K562 (cell line): ENCODE data around the gene GLIS1. TPM values are rescaled to one million over a fixed set of nuclear protein-coding genes. Genes with fewer than 3 reads are reported as not detected.
A peak's percentile ranks its signal among the peaks of the same experiment; 100 is the strongest.

ENCODE experiments used
- ATF4 ChIP-seq: fragments of 450-650 bp; formaldehyde crosslinking; IDR thresholded peaks from 2 replicates; pipeline ENCODE4 v1.4.0; 2022; ENCODE audit warnings: mild to moderate bottlenecking, moderate library complexity
- ATF7 ChIP-seq: fragments of 450-650 bp; IDR thresholded peaks from 2 replicates; pipeline ENCODE4 v1.7.1; 2014; ENCODE audit warnings: mild to moderate bottlenecking, moderate library complexity
- BCL6 ChIP-seq: fragments of 250-450 bp; sonication (Bioruptor Pico); IDR thresholded peaks from 2 replicates; pipeline ENCODE4 v1.4.0; 2020
- CEBPG ChIP-seq, 3 experiments: fragments of 200-800 bp in 1 of 3; sonication (Bioruptor generic) in 1 of 3; sonication (generic) in 1 of 3; formaldehyde crosslinking in 1 of 3; IDR thresholded peaks in 2 of 3; conservative IDR thresholded peaks in 1 of 3; 2 replicates each; pipeline versions ENCODE4 v1.6.1 to v1.8.0; 2016 to 2022; ENCODE audit warnings: missing compliant biosample characterization in 2 of 3, missing genetic modification characterization in 2 of 3, mild to moderate bottlenecking in 1 of 3, missing genetic modification reagents in 1 of 3
- CXXC5 ChIP-seq: fragments of 250-450 bp; sonication (Bioruptor Pico); IDR thresholded peaks from 2 replicates; pipeline ENCODE4 v1.8.0; 2022; ENCODE audit warnings: inconsistent platforms, mild to moderate bottlenecking, moderate library complexity
- JUN ChIP-seq, 2 experiments: sonication (generic) in 1 of 2; formaldehyde crosslinking in 1 of 2; IDR thresholded peaks; 2 replicates each; pipeline versions ENCODE4 v1.6.1 to v1.8.0; 2012 to 2022; ENCODE audit warnings: borderline replicate concordance in 2 of 2, mild to moderate bottlenecking in 2 of 2, improper control_type of control experiment in 1 of 2, low read depth in 1 of 2, low read length in 1 of 2, missing genetic modification reagents in 1 of 2
- MEF2A ChIP-seq: IDR thresholded peaks from 2 replicates; pipeline ENCODE4 v1.6.1; 2011; ENCODE audit warnings: low read depth, mild to moderate bottlenecking, low read length, moderate library complexity; ENCODE audit not compliant: control insufficient read depth
- MGA ChIP-seq: fragments of 450-650 bp; IDR thresholded peaks from 2 replicates; pipeline ENCODE4 v1.6.1; 2016; ENCODE audit warnings: mild to moderate bottlenecking, moderate library complexity
- SOX6 ChIP-seq: fragments of 450-650 bp; IDR thresholded peaks from 2 replicates; pipeline ENCODE4 v1.6.1; 2014; ENCODE audit warnings: mild to moderate bottlenecking
- ZKSCAN8 ChIP-seq: fragments of 200-800 bp; sonication (Bioruptor generic); IDR thresholded peaks from 2 replicates; pipeline ENCODE4 v1.6.1; 2016; ENCODE audit warnings: missing genetic modification characterization, missing compliant biosample characterization
- polyA plus RNA-seq, 8 experiments: library from polyadenylated mRNA; depleted of rRNA in 4 of 8; stranded (reverse) in 5 of 8; unstranded in 3 of 8; fragments of >200 nt; fragmentation: Nextera tagmentation in 2 of 8; fragmentation: Illumina TruSeq in 1 of 8; extraction: Ambion mirVana in 2 of 8; extraction: Trizol in 1 of 8; gene quantifications; 2 replicates each; pipeline versions ENCODE4 v1.2.1 to v1.2.3, GENCODE V29; 2011 to 2014; ENCODE audit warnings: inconsistent platforms in 1 of 8, missing spikeins in 1 of 8
- total RNA-seq, 7 experiments: library from RNA; depleted of rRNA in 6 of 7; stranded (reverse); fragments of >200 nt in 6 of 7; fragmentation: Illumina TruSeq in 2 of 7; extraction: Trizol in 2 of 7; gene quantifications; 2 replicates each; pipeline versions ENCODE4 v1.2.1 to v1.2.3, GENCODE V29; 2011 to 2021; ENCODE audit warnings: low replicate concordance in 1 of 7

The GLIS1 gene
- total and polyA plus RNA-seq, 9 of the 15 experiments (the other 6 are each of a cell fraction or from before 2014, with no cell fraction given): not detected

DNA sequence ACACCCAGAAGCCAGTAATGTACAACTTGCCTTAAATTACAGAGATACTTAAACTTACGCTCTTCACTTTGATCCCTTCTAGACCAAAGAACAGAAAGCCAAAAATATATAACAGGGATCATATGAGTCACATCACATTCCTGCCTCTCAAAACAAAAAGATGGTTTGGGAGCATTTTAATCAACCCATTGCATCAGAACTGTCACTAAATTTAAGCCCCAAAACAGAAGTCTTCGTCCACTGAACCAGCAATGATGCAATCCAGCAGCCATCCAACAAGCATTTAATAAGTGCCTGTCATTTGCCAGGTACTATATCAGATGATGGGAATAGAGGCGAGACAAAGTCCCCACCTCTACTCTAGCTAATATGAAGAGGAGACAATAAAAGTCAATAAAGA lies 42.7 kb upstream of the GLIS1 start (continued):
- TF ChIP-seq MEF2A: no peak
- TF ChIP-seq JUN (IDR thresholded peaks at IDR 0.05; ENCODE audit: borderline replicate concordance, low read depth, low read length): peak; percentile 26; the same call in 1 of the 2 replicates
- no peak for TF ChIP-seq JUN (CRISPR knock-in tag; IDR thresholded peaks at IDR 0.05; ENCODE audit: borderline replicate concordance)
- TF ChIP-seq ATF4: peak; percentile 78
- peak; percentile 76; the same call in 1 of the 2 replicates for TF ChIP-seq ATF7
- TF ChIP-seq CEBPG (CRISPR knock-in tag; IDR thresholded peaks at IDR 0.05): peak; percentile 85
- peak; percentile 89 to 99 for TF ChIP-seq CEBPG (tag; conservative IDR thresholded peaks at IDR 0.05 in 1 of 2, IDR thresholded peaks at IDR 0.05 in 1 of 2)
- TF ChIP-seq SOX6: peak; percentile 35; the same call in 1 of the 2 replicates
- 0 out of 2 replicates have a peak, but pooled peaks have one; percentile 29 for TF ChIP-seq BCL6 (CRISPR knock-in tag)
- TF ChIP-seq MGA: no peak
- TF ChIP-seq CXXC5 (CRISPR knock-in tag): peak; percentile 48
- no peak for TF ChIP-seq ZKSCAN8 (CRISPR knock-in tag)
- TF ChIP-seq, all 486 proteins: peak for 19
